ENCODE measurements around the gene FBP2. TPM values are rescaled to one million over a fixed set of nuclear protein-coding genes. Genes with fewer than 3 reads are reported as not detected.

Gene FBP2
- polyA plus RNA-seq, 1 of the 3 experiments (the other 2 are of a cell fraction) = not detected

- Histone ChIP-seq H3K79me2 (ENCODE audit: insufficient read depth) (no peaks in the 10 kb centered on the region), H3K4me1 (ENCODE audit: control insufficient read depth in 1 of 2, insufficient read depth in 2 of 2, low read depth in 1 of 2, low read length in 1 of 2) (no peaks in the 10 kb centered on the region), H2AFZ (ENCODE audit: low read depth) (no peak overlapping the region), H3K9me3 (no peaks in the 10 kb centered on the region), H4K20me1 (ENCODE audit: insufficient read depth) (no peaks in the 10 kb centered on the region), H3K9ac (no peak overlapping the region), H3K36me3 (replicated peaks in 1 of 2; ENCODE audit: control insufficient read depth in 1 of 2, insufficient read depth in 2 of 2, low read length in 1 of 2) (no peaks in the 10 kb centered on the region), H3K4me3 (ENCODE audit: low read depth in 2 of 2, low read length in 1 of 2) (no peak overlapping the region), H3K9me2 (no peaks in the 10 kb centered on the region), H3K27ac (ENCODE audit: low read depth in 2 of 2, low read length in 1 of 2) (no peak overlapping the region), H3K4me2 (no peak overlapping the region), H3F3A (replicated peaks; ENCODE audit: insufficient read depth) (no peaks in the 10 kb centered on the region), H3K27me3 (ENCODE audit: insufficient read depth) (no peaks in the 10 kb centered on the region)
- ChIA-PET CTCF (no interaction called here), POLR2A (no interaction called here)
- TF ChIP-seq GATA2 (CRISPR knock-in tag; IDR thresholded peaks at IDR 0.05) = no peak
- no peak for DNase-seq
- 60% methylated on average over 4 of the region's 4 CpGs for WGBS (ENCODE audit: low lambda C conversion rate)
Measured at GRCh38 chr9:94538908-94539307, 54.7 kb downstream of the FBP2 start.

- H3K9me2 ChIP-seq = no peaks in the 10 kb centered on the region
- no peak for DNase-seq
- no peaks in the 10 kb centered on the region for H3K79me2 ChIP-seq (ENCODE audit: insufficient read depth)
- no peak overlapping the region for H3K4me2 ChIP-seq
- H3K9ac ChIP-seq = no peak overlapping the region
- CTCF ChIA-PET = no interaction called here
- H3K27ac ChIP-seq (ENCODE audit: low read depth in 2 of 2, low read length in 1 of 2) = no peak overlapping the region
- no peaks in the 10 kb centered on the region for H3K4me1 ChIP-seq (ENCODE audit: control insufficient read depth in 1 of 2, insufficient read depth in 2 of 2, low read depth in 1 of 2, low read length in 1 of 2)
- H4K20me1 ChIP-seq (ENCODE audit: insufficient read depth) = no peaks in the 10 kb centered on the region
- TF ChIP-seq TEAD4 (IDR thresholded peaks at IDR 0.05; ENCODE audit: borderline replicate concordance, insufficient read depth) (no peak), RCOR1 (IDR thresholded peaks at IDR 0.05; ENCODE audit: low read length) (no peak), USF1 (IDR thresholded peaks at IDR 0.05; ENCODE audit: borderline replicate concordance, low read depth) (no peak), ZBTB33 (IDR thresholded peaks at IDR 0.05; ENCODE audit: borderline replicate concordance, low read depth) (no peak), MAX (IDR thresholded peaks at IDR 0.05; ENCODE audit: low read depth) (no peak), NFIC (IDR thresholded peaks at IDR 0.05; ENCODE audit: borderline replicate concordance) (no peak), MEF2A (IDR thresholded peaks at IDR 0.05; ENCODE audit: borderline replicate concordance, low read depth) (no peak), GATA2 (CRISPR knock-in tag; IDR thresholded peaks at IDR 0.05) (no peak), FOSL2 (IDR thresholded peaks at IDR 0.05; ENCODE audit: borderline replicate concordance, low read depth) (no peak), PBX3 (IDR thresholded peaks at IDR 0.05) (no peak), GABPA (IDR thresholded peaks at IDR 0.05; ENCODE audit: low read depth) (no peak), EZH2phosphoT487 (IDR thresholded peaks at IDR 0.05; ENCODE audit: borderline replicate concordance, low read depth) (no peak), FOXM1 (IDR thresholded peaks at IDR 0.05; ENCODE audit: low read depth) (no peak), JUND (IDR thresholded peaks at IDR 0.05) (no peak), MXI1 (IDR thresholded peaks at IDR 0.05; ENCODE audit: low read depth, low read length) (no peak), REST (IDR thresholded peaks at IDR 0.05; ENCODE audit: low read depth, low read length) (no peak), CHD2 (IDR thresholded peaks at IDR 0.05; ENCODE audit: low read length, partially characterized antibody) (no peak)
- H2AFZ ChIP-seq (ENCODE audit: low read depth) = no peak overlapping the region
- H3K4me3 ChIP-seq (ENCODE audit: low read depth in 2 of 2, low read length in 1 of 2) = no peak overlapping the region
- H3F3A ChIP-seq (replicated peaks; ENCODE audit: insufficient read depth) = no peaks in the 10 kb centered on the region
- 69% methylated on average over 4 of the region's 4 CpGs for WGBS (ENCODE audit: low lambda C conversion rate)
- no peaks in the 10 kb centered on the region for H3K36me3 ChIP-seq (replicated peaks in 1 of 2; ENCODE audit: control insufficient read depth in 1 of 2, insufficient read depth in 2 of 2, low read length in 1 of 2)
- POLR2A ChIA-PET = no interaction called here
- H3K9me3 ChIP-seq = no peaks in the 10 kb centered on the region
- no peaks in the 10 kb centered on the region for H3K27me3 ChIP-seq (ENCODE audit: insufficient read depth)
Measured at GRCh38 chr9:94534901-94535300, 58.7 kb downstream of the FBP2 start.
